Measurements from ENCODE around the gene RFNG. TPM values are rescaled to one million over a fixed set of nuclear protein-coding genes. Genes with fewer than 3 reads are reported as not detected.

Gene RFNG
- total RNA-seq, 1 experiment from 2014 or later, result 14.3 TPM

DNA sequence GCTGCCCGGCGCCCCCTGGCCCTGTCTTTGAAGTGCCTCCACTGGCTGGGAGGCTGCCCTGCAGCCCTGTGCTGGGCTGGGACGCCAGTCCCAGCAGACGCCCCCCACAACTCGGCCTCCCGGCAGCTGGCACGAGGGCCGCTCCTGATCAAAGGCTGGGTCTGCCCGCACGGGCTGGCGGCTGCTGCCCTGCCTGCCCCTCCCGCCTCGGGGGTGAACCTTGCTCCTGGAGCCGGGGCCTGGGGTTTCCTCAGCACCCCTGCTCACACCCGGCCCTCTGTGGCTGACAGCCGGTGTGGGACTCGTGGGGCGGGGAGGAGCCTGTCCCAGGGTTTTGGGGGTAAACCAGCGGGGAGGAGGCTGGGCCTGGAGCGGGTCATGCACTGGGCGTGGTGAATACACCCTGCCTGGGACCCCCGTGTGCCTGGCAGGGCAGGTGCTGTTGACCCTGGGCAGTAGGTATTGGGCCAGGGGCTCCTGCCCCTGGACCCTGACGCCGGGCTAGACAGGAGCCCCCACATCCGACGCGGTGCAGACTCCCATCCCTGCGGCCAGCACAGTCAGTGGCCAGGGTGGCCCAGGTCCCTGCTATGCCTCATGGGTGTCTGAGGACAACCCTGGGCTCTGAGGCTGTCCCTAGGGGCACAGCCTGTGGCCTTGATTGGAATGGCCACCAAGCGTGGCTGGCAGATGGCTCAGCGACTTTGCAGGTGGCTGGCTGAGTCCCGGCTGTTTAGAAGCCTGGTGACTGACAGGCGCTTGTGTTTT, 50.6 kb downstream of the RFNG start:
- DNase-seq (ENCODE audit: low read depth), result no peak

DNA sequence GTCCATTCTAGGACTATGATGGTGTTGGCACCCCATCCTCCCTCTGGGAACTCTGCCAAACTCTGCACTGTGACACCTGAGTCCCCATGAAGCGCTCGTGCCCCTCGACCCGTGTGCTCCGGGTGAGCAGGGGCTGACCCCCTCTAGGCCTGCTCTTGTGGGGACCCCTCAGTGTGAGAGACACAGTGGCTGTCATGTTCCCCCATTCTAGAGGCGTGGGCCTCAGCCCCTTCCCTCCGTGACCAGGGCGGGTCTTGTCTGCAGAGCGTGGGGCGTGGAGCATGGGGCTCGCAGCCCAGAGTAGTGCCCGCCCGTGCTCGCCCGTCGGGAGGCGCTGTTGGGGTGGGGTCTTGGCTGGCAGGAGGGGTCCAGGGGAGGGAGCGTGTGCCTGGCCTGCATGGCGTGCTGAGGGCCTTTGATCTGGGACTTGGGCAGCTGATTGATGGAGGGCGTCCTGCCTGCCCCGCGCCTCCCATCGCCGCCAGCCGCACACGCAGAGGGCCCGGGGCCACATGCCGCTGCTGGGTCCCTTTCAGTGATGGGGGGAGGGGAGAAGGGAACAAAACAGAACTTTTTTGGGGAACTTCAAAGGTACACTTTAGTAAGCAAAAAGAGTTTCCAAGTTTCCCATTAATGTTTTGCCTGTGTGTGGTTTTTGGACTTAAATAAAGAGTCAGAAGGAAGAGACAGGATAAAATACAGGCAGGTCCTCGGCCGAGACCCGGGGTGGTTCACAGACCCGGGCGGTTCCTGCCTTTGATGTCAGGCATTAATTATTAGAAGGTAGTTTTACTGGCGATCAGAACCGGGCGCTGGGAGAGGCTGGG, 51.4 kb downstream of the RFNG start:
- DNase-seq (ENCODE audit: low read depth), result no peak

DNA sequence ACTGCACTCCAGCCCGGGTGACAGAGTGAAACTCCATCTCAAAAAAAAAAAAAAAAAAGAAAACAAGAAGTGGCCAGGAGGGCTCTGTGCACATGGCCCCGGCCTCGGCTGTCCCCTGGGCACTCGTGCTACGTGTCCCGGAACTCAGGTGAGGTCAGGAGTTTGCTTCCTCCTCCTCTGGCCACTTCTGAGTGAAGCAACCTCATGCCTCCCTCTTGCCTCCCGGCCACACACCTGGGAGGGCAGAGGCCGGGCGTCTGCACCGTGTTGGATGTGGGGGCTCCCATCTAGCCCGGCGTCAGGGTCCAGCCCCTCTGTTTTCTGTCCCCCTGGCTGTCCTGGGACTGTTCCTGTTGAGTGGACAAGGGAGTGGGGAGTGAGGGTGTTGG, 52.0 kb downstream of the RFNG start:
- DNase-seq (ENCODE audit: low read depth), result no peak

DNA sequence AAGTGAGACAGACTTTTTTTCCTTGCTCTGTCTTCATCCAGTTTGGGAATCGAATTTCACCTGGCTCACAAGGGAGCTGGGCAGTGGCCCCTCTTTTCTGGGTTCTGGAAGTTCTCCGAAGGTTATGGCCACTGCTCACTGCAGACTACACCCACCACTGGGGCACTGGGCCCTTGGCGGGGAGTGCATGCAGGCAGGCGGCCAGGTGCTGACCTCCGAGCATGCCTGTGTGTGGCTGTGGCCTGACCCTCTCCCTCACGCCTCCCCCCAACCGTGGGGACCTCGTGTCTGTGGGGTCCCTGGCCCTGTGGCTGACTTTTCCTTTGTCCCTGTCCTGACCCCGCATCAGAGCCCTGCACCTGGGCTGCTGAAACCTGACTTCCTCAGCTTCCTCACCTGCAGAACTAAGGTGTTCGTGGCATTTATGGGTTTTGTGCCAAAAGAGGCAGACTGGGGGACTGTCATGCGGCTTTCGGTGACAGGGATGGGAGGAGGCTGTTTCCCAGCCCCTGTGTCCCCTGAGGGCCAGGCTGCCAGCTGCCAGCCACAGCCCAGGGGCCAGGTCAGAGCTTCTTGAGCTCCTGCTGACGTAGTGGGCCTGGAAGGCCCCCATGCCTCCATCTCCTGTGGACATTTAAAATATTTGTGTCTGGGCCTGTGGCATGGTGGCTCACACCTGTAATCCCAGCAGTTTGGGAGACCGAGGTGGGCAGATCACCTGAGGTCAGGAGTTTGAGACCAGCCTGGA, 52.7 kb downstream of the RFNG start:
- DNase-seq (ENCODE audit: low read depth), result no peak

DNA sequence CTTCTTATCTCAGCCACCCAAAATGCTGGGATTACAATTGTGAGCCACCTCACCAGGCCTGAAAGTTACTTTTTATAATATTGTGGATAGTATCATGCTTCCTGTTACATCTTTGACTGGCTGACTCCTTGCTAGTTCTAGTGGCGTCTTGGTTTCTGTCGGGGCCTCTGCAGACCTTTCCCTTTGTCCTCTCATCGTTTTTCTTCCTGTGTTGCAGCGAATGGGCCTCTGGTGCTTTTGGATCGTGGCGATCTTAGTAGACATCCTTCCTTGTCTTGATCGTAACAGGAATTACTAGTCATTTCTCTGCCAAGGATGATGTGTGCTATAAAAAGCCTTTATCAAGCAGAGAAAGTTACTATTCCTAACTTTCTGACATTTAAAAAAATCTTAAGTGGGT, 53.4 kb downstream of the RFNG start:
- DNase-seq (ENCODE audit: low read depth), result no peak

Other genes starting within 250 kb of the RFNG start
- gene GCGR, start 247.7 kb downstream of the RFNG start, total RNA-seq (2014; rRNA removed; shearing (Covaris generic)), result not detected in 2 replicates
- gene MCRIP1, start 218.5 kb downstream of the RFNG start, total RNA-seq (2014; rRNA removed; shearing (Covaris generic)), result 34.1 and 48.1 TPM in 2 replicates
- not detected in 2 replicates for gene PPP1R27, start 216.8 kb downstream of the RFNG start, total RNA-seq (2014; rRNA removed; shearing (Covaris generic))
- 666 and 757 TPM in 2 replicates for gene P4HB, start 191.3 kb downstream of the RFNG start, total RNA-seq (2014; rRNA removed; shearing (Covaris generic))
- 137 and 170 TPM in 2 replicates for gene ARHGDIA, start 180.5 kb downstream of the RFNG start, total RNA-seq (2014; rRNA removed; shearing (Covaris generic))
- gene ALYREF, start 160.2 kb downstream of the RFNG start, total RNA-seq (2014; rRNA removed; shearing (Covaris generic)), result 159 and 274 TPM in 2 replicates
- gene ANAPC11, start 160.1 kb downstream of the RFNG start, total RNA-seq (2014; rRNA removed; shearing (Covaris generic)), result 241 and 342 TPM in 2 replicates
- gene NPB, start 149.6 kb downstream of the RFNG start, total RNA-seq (2014; rRNA removed; shearing (Covaris generic)), result 3.7 and 3.9 TPM in 2 replicates
- gene PCYT2, start 140.4 kb downstream of the RFNG start, total RNA-seq (2014; rRNA removed; shearing (Covaris generic)), result 39.7 and 45.7 TPM in 2 replicates
- gene SIRT7, start 133.6 kb downstream of the RFNG start, total RNA-seq (2014; rRNA removed; shearing (Covaris generic)), result 10.0 and 10.1 TPM in 2 replicates
- 10.1 TPM in 2 replicates for gene MAFG, start 124.1 kb downstream of the RFNG start, total RNA-seq (2014; rRNA removed; shearing (Covaris generic))
- gene PYCR1, start 114.5 kb downstream of the RFNG start, total RNA-seq (2014; rRNA removed; shearing (Covaris generic)), result 36.4 and 53.4 TPM in 2 replicates
- gene MYADML2, start 104.6 kb downstream of the RFNG start, total RNA-seq (2014; rRNA removed; shearing (Covaris generic)), result not detected in 2 replicates
- 0.24 TPM in 1 of 2 replicates, not detected in the other for gene NOTUM, start 90.6 kb downstream of the RFNG start, total RNA-seq (2014; rRNA removed; shearing (Covaris generic))
- 18.1 and 18.5 TPM in 2 replicates for gene ASPSCR1, start 74.2 kb downstream of the RFNG start, total RNA-seq (2014; rRNA removed; shearing (Covaris generic))
- 119 and 144 TPM in 2 replicates for gene CENPX, start 28.9 kb downstream of the RFNG start, total RNA-seq (2014; rRNA removed; shearing (Covaris generic))
- 8.1 and 17.6 TPM in 2 replicates for gene LRRC45, start 28.5 kb downstream of the RFNG start, total RNA-seq (2014; rRNA removed; shearing (Covaris generic))
- 10.7 and 13.1 TPM in 2 replicates for gene RAC3, start 20.1 kb downstream of the RFNG start, total RNA-seq (2014; rRNA removed; shearing (Covaris generic))
- gene DCXR, start 14.1 kb downstream of the RFNG start, total RNA-seq (2014; rRNA removed; shearing (Covaris generic)), result 82.2 and 86.2 TPM in 2 replicates
- gene GPS1, start 87 bp upstream of the RFNG start, total RNA-seq (2014; rRNA removed; shearing (Covaris generic)), result 84.0 and 94.3 TPM in 2 replicates
- gene DUS1L, start 14.0 kb upstream of the RFNG start, total RNA-seq (2014; rRNA removed; shearing (Covaris generic)), result 34.0 and 39.3 TPM in 2 replicates
- 26.4 and 28.7 TPM in 2 replicates for gene FASN, start 46.4 kb upstream of the RFNG start, total RNA-seq (2014; rRNA removed; shearing (Covaris generic))
- 3.7 and 5.0 TPM in 2 replicates for gene CCDC57, start 161.0 kb upstream of the RFNG start, total RNA-seq (2014; rRNA removed; shearing (Covaris generic))
- gene SLC16A3, start 177.2 kb upstream of the RFNG start, total RNA-seq (2014; rRNA removed; shearing (Covaris generic)), result 104 and 207 TPM in 2 replicates
- gene CSNK1D, start 221.9 kb upstream of the RFNG start, total RNA-seq (2014; rRNA removed; shearing (Covaris generic)), result 20.4 and 22.6 TPM in 2 replicates